ENCODE measurements around the gene PDE4D. TPM values are rescaled to one million over a fixed set of nuclear protein-coding genes. Genes with fewer than 3 reads are reported as not detected.

PDE4D gene
- total and polyA plus RNA-seq, 10 of the 15 experiments (the other 5 are each of a cell fraction or from before 2014, with no cell fraction given), result 0.87 to 4.1 (median 2.2) TPM

GRCh38 chr5:59088546-59088945, 805.0 kb downstream of the PDE4D start:
- no peak for DNase-seq (ENCODE audit: low read depth, low spot score)

More at GRCh38 chr5:59088546-59088945, 805.0 kb downstream of the PDE4D start:
- ChIA-PET CTCF (no interaction called here), SMC1A (ENCODE audit: uncharacterized antibody, unreplicated experiment) (no interaction called here), RAD21 (ENCODE audit: unreplicated experiment) (no interaction called here), POLR2A (no interaction called here)
- no peaks in the 10 kb centered on the region for H3K79me2 ChIP-seq (ENCODE audit: control insufficient read depth, insufficient read depth, low read length)
- BruUV-seq (replicated peaks), result no TSS peak
- H3K36me3 ChIP-seq (ENCODE audit: control insufficient read depth in 2 of 2, insufficient read depth in 2 of 2, low read length in 1 of 2), result no peaks in the 10 kb centered on the region
- no peak overlapping the region for H3K4me2 ChIP-seq (ENCODE audit: control insufficient read depth, insufficient read depth)
- no peaks in the 10 kb centered on the region for H3K9me3 ChIP-seq (replicated peaks; ENCODE audit: control insufficient read depth, insufficient read depth, low read length)
- in situ Hi-C loops (cut with MboI) (no loop called here), intact Hi-C loops (cut with micrococcal nuclease; ENCODE audit: unreplicated experiment) (no loop called here)
- no peaks in the 10 kb centered on the region for H4K20me1 ChIP-seq (ENCODE audit: control insufficient read depth, insufficient read depth)
- no peak overlapping the region for H3K4me3 ChIP-seq
- H3K27ac ChIP-seq (ENCODE audit: control insufficient read depth, insufficient read depth), result no peak overlapping the region
- no peak for FAIRE-seq
- TF ChIP-seq SUZ12 (IDR thresholded peaks at IDR 0.05; ENCODE audit: unreplicated experiment) (no peak), EP300 (IDR thresholded peaks at IDR 0.05; ENCODE audit: borderline replicate concordance in 1 of 2, control insufficient read depth in 1 of 2, low read depth in 2 of 2, low read length in 2 of 2) (no peak), NR2C1 (IDR thresholded peaks at IDR 0.05) (no peak), IKZF1 (conservative IDR thresholded peaks at IDR 0.05) (no peak), YBX1 (IDR thresholded peaks at IDR 0.05) (no peak), ELK1 (IDR thresholded peaks at IDR 0.05; ENCODE audit: low read depth, low read length) (no peak), POLR2AphosphoS2 (IDR thresholded peaks at IDR 0.05; ENCODE audit: low read depth, low read length) (no peak), STAT1 (conservative IDR thresholded peaks at IDR 0.05) (no peak), MTA2 (IDR thresholded peaks at IDR 0.05; ENCODE audit: low read depth) (no peak), CUX1 (IDR thresholded peaks at IDR 0.05; ENCODE audit: insufficient replicate concordance, low read depth, low read length) (no peak)
- H3K9ac ChIP-seq (ENCODE audit: control insufficient read depth, insufficient read depth, low read length), result no peak overlapping the region
- no peaks in the 10 kb centered on the region for H3K27me3 ChIP-seq (replicated peaks in 1 of 2; ENCODE audit: control insufficient read depth in 2 of 2, insufficient read depth in 2 of 2, low read length in 1 of 2)
- no peak for ATAC-seq
- no peaks in the 10 kb centered on the region for H3K4me1 ChIP-seq (ENCODE audit: control insufficient read depth, insufficient read depth, low read length)
- H2AFZ ChIP-seq (ENCODE audit: control insufficient read depth, low read depth, low read length), result no peak overlapping the region

Data from GM12878 (cell line).